Neutrophil (primary cell): ENCODE measurements around the gene MON1B.

Experiments used
- H3K27ac ChIP-seq: fragments of 200-600 bp; sonication (generic); 2 replicates; pipeline ENCODE4 v1.5.1; 2016; ENCODE audit warnings: mild to moderate bottlenecking, moderate library complexity
- H3K27me3 ChIP-seq: fragments of 200-600 bp; sonication (generic); 2 replicates; pipeline ENCODE4 v1.6.0; 2016; ENCODE audit warnings: mild to moderate bottlenecking
- H3K36me3 ChIP-seq: fragments of 200-600 bp; sonication (generic); 2 replicates; pipeline ENCODE4 v1.5.1; 2017
- H3K4me1 ChIP-seq, 2 experiments: fragments of 200-600 bp in 1 of 2; sonication (generic) in 1 of 2; 1 replicate in 1 of 2; 2 replicates in 1 of 2; pipeline versions ENCODE4 v1.5.1 to v1.6.1; 2013 to 2016; ENCODE audit warnings: low read depth in 1 of 2, low read length in 1 of 2, mild to moderate bottlenecking in 1 of 2, moderate library complexity in 1 of 2; ENCODE audit not compliant: control insufficient read depth in 1 of 2, insufficient read depth in 1 of 2
- H3K4me3 ChIP-seq, 2 experiments: fragments of 200-600 bp in 1 of 2; sonication (generic) in 1 of 2; 1 replicate in 1 of 2; 2 replicates in 1 of 2; pipeline ENCODE4 v1.5.1; 2013 to 2016; ENCODE audit warnings: low read depth in 1 of 2, low read length in 1 of 2, mild to moderate bottlenecking in 1 of 2, moderate library complexity in 1 of 2
- H3K9me3 ChIP-seq: fragments of 200-600 bp; sonication (generic); 2 replicates; pipeline ENCODE4 v1.5.1; 2016
- TF ChIP-seq, protein P1 (sequence below): fragments of 200-600 bp; sonication (generic); IDR thresholded peaks from 2 replicates; pipeline ENCODE4 v1.5.1; 2016; ENCODE audit warnings: antibody characterized with exemption

Gene MON1B

DNA sequence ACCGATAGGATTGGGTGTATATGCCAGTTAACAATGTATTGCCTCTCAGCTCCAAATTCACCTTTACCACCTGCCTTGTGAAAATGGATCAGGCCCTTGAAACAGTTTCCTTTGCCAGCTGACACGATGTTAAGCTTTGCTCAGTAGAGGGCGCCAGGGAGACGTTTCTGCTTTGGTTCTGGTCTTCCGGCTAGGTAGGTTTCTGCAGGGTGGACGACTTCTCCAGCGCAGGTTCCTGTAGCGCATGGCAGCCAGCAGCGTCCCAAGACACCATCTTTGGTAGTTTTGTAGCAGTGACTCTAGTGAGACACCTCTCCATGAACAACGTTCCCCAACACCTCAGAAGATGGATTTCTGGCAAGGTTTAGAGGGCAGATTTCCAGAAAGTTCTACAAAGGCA is 32.2 kb downstream of the MON1B start:
- Histone ChIP-seq H3K4me1 (no peaks in the 10 kb centered on the region), H3K9me3 (no peaks in the 10 kb centered on the region), H3K36me3 (no peaks in the 10 kb centered on the region), H3K27me3 (peaks cover 11% of the 10 kb centered on the region), H3K27ac (no peak overlapping the region), H3K4me3 (no peak overlapping the region)
- TF ChIP-seq, protein P1, sequence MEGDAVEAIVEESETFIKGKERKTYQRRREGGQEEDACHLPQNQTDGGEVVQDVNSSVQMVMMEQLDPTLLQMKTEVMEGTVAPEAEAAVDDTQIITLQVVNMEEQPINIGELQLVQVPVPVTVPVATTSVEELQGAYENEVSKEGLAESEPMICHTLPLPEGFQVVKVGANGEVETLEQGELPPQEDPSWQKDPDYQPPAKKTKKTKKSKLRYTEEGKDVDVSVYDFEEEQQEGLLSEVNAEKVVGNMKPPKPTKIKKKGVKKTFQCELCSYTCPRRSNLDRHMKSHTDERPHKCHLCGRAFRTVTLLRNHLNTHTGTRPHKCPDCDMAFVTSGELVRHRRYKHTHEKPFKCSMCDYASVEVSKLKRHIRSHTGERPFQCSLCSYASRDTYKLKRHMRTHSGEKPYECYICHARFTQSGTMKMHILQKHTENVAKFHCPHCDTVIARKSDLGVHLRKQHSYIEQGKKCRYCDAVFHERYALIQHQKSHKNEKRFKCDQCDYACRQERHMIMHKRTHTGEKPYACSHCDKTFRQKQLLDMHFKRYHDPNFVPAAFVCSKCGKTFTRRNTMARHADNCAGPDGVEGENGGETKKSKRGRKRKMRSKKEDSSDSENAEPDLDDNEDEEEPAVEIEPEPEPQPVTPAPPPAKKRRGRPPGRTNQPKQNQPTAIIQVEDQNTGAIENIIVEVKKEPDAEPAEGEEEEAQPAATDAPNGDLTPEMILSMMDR = no peak

- H3K27ac ChIP-seq = no peak overlapping the region
- no peaks in the 10 kb centered on the region for H3K36me3 ChIP-seq
- TF ChIP-seq, protein P1 = no peak
- peaks cover 19% of the 10 kb centered on the region for H3K27me3 ChIP-seq
- H3K9me3 ChIP-seq = no peaks in the 10 kb centered on the region
- no peaks in the 10 kb centered on the region for H3K4me1 ChIP-seq
- no peak overlapping the region for H3K4me3 ChIP-seq
Measured at GRCh38 chr16:77225182-77225581, 34.2 kb downstream of the MON1B start.

GRCh38 chr16:77227745-77228144 is 36.8 kb downstream of the MON1B start:
- H3K36me3 ChIP-seq = no peaks in the 10 kb centered on the region

GRCh38 chr16:77231047-77231446 is 40.1 kb downstream of the MON1B start:
- H3K9me3 ChIP-seq = no peaks in the 10 kb centered on the region
- no peaks in the 10 kb centered on the region for H3K36me3 ChIP-seq
- H3K4me3 ChIP-seq = no peak overlapping the region
- TF ChIP-seq, protein P1 = no peak
- H3K27ac ChIP-seq = no peak overlapping the region
- H3K27me3 ChIP-seq = peaks cover 36% of the 10 kb centered on the region
- no peaks in the 10 kb centered on the region for H3K4me1 ChIP-seq

More at GRCh38 chr16:77227745-77228144, 36.8 kb downstream of the MON1B start:
- Histone ChIP-seq H3K4me3 (no peak overlapping the region), H3K9me3 (no peaks in the 10 kb centered on the region), H3K4me1 (no peaks in the 10 kb centered on the region), H3K27ac (no peak overlapping the region), H3K27me3 (peaks cover 19% of the 10 kb centered on the region)
- TF ChIP-seq, protein P1 = no peak

DNA sequence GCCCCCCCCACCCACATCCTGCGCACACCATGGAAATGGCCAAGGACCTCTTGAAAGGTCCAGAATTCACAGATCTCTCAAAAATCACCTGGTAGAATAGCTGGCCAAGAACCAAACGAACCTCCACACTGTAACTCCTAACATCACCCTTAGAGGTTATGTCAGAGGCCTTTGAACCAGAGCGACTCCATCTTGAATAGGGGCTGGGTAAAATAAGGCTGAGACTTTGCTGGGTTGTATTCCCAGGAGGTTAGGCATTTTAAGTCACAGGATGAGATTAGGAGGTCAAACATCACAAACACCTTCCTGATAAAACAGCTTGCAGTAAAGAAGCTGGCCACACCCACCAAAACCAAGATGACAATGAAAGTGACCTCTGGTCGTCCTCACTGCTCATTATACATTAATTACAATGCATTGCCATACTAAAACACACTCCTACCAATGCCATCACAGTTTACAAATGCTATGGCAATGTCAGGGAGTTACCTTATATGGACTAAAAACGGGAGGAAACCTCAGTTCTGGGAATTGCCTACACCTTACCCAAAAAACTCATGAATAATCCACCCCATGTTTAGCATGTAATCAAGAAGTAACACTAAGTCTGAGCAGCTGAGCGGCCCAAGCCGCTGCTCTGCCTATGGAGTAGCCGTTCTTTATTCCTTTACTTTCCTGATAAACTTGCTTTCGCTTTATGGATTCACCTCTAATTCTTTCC is 43.0 kb downstream of the MON1B start:
- no peaks in the 10 kb centered on the region for H3K4me1 ChIP-seq
- peaks cover 37% of the 10 kb centered on the region for H3K27me3 ChIP-seq
- TF ChIP-seq, protein P1 = no peak
- no peaks in the 10 kb centered on the region for H3K9me3 ChIP-seq
- no peak overlapping the region for H3K27ac ChIP-seq
- H3K4me3 ChIP-seq = no peak overlapping the region
- H3K36me3 ChIP-seq = no peaks in the 10 kb centered on the region
